ENCODE data around the gene INPP5E. TPM values are rescaled to one million over a fixed set of nuclear protein-coding genes. Genes with fewer than 3 reads are reported as not detected.

Gene INPP5E, protein sequence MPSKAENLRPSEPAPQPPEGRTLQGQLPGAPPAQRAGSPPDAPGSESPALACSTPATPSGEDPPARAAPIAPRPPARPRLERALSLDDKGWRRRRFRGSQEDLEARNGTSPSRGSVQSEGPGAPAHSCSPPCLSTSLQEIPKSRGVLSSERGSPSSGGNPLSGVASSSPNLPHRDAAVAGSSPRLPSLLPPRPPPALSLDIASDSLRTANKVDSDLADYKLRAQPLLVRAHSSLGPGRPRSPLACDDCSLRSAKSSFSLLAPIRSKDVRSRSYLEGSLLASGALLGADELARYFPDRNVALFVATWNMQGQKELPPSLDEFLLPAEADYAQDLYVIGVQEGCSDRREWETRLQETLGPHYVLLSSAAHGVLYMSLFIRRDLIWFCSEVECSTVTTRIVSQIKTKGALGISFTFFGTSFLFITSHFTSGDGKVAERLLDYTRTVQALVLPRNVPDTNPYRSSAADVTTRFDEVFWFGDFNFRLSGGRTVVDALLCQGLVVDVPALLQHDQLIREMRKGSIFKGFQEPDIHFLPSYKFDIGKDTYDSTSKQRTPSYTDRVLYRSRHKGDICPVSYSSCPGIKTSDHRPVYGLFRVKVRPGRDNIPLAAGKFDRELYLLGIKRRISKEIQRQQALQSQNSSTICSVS
- total RNA-seq = 11.4 TPM
- long read RNA-seq, full-length matches to known transcripts = 8 of 28 reads
- long read RNA-seq, partial matches to known transcripts = 15 of 28 reads
- long read RNA-seq, other reads (novel, unspliced or antisense) = 5 of 28 reads

DNA sequence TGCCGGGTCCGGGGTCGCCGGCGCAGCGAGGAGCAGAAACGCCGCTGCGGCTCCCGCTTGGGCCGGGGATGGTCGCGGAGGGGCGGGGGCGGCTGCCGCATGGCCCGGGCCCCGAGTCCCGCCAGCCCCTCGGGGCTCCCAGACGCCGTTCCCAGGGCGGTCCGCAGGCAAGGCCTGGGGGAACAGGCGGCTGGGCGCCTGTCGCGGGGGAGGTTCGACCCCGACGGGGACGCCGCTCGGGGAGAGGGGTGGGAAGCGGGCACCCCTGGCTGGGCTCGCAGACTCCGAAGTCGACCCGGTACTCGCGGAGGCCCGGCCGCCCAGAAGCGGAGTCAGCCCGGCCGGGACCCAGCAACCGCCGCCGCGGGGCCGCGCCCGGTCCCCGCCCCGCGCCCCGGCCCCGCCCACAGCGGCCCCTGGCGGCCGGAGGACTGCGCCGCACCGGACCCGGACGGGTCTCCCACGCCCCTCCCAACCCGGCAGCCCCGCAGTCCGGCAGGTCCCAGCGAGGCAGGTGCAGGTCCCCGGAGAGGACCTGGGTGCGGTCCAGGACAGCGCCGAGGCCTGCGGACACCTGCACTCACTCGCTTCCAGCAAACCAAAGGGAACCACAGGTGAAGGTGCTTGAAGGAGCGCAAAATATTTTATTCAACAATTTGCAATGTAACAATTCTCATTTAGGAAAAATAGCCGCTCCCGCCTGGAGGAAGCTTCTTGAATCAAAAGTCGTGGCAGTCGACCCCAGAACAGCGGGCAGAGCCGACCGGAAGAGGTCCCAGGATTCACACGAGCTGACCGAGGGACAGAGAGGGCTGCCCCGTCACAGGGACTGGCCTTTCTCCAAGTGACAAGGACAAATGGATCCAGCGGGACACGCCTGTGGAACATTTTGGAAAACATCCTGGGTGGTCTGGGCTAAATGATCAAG lies at the start of gene INPP5E:
INPP5E (minus strand) TSS at position 365 of the 928 bp plus-strand sequence. CDS start 426 bp downstream, outside the sequence.
- DNase-seq (ENCODE audit: low spot score) = no peak

DNA sequence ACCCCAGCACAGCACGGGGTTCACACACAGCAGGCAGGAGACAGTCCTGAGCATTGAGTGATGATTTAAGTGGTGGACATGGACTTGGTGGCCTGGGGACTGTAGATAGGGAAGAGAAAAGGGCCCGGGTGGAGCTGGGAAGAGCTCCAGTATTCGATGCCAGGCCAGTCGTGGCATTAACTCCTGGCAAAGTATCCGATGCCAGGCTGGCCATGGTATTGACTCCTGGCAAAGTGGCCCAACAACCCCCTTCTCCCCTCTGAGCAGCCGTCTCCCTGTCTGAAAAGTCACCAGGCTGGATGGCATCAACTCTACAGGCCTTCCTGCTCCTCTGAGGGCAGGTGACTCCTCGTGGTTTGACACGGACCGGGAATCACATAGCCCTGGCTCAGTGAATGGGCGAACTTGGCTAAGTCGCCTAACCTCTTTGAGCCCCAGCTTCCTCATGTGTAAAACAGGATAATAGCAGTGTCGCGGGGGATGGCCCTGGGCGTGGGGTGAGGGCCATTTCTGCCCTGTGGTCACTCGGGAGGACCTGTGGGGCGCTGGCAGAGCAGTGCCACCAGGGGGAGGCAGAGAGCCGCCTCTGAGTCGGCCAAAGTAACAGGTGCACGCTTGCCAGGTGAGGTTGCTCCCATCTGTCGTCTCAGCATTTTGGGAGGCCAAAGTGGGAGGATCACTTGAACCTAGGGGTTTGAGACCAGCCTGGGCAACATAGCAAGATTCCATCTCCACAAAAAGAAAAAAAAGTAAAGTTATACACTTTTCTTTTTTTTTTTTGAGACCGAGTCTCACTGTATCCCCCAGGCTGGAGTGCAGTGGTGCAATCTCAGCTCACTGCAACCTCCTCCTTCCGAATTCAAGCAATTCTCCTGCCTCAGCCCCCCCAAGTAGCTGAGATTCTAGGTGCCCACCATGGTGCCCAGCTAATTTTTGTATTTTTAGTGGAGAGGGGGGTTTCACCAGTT lies 48.9 kb upstream of the INPP5E start:
- no peak for DNase-seq (ENCODE audit: low spot score)

DNA sequence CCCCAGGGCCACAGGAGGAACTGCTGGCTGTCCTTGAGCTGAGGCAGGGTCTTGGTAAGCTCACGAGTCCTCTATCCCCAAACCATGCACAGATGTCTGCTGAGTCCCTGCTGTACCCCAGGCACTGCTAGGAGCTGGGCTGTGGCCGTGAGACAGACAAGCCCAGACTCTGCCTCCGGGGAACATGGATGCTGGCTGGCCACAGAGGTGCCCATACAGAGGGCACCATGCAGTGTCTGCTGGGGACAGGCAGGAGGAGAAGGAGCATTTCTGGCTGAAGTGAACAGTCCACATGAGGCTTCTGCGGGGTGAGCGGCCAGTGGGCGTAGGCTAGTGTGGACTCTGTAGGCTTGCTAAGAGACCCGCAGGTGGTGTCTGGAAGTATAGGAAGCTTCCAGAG lies 48.0 kb upstream of the INPP5E start:
- DNase-seq (ENCODE audit: low spot score) = no peak

DNA sequence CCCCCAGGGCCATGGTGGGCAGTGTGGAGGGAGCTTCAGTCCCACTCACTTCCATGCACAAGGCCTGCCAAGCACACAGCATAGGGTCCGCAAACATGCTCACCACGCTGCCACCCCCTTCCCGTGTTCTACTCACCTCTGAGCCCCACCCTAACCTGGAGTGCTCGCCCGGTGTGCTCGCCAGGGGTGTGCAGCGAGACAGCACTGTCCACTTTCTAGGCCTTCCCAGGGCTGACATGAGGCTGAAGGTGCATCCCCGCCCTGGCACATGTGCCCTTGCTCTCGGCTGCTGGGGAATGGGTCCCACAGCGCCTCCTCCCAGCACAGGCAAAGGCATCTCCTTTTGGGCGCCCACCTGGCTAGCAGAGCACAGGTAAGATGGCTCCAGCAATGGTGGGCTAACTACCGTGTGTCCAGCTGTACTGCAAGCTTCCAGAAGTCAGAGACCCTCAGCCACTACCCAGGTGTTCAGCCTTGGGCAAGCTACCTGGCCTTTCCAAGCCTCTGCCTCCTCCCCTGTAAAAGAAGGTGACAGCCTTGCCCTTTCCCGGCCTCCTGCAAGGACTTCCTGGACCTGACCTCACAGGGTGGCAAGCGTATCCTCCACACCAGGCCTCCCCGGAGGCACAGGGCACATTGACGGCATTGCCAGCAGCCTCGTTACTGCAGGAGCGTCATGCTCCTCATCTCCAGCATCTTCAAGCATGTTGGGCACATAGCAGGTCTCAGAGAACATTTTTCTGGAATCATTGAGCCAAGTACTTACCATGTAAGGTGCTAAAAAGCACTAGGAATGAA lies 47.4 kb upstream of the INPP5E start:
- no peak for DNase-seq (ENCODE audit: low spot score)

DNA sequence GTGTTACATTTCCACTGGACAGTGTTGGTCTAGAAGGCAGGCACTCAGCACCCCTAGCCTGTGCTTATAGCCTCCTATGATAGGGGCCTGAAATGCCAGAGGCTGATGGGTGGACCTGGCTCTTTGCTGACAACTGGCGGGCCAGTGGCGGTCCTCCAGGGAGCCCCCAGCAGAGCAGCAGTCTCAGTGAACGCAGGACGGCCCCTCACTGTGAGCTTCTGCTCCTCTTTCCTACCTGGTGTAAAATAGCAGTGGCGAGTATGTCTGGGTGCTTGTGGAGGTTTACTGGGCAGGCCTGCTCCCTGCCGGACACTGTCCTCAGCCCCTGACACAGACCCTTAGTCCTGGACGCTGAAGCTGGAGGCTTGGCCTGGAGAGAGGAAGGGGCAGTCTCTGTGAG lies 46.5 kb upstream of the INPP5E start:
- no peak for DNase-seq (ENCODE audit: low spot score)

DNA sequence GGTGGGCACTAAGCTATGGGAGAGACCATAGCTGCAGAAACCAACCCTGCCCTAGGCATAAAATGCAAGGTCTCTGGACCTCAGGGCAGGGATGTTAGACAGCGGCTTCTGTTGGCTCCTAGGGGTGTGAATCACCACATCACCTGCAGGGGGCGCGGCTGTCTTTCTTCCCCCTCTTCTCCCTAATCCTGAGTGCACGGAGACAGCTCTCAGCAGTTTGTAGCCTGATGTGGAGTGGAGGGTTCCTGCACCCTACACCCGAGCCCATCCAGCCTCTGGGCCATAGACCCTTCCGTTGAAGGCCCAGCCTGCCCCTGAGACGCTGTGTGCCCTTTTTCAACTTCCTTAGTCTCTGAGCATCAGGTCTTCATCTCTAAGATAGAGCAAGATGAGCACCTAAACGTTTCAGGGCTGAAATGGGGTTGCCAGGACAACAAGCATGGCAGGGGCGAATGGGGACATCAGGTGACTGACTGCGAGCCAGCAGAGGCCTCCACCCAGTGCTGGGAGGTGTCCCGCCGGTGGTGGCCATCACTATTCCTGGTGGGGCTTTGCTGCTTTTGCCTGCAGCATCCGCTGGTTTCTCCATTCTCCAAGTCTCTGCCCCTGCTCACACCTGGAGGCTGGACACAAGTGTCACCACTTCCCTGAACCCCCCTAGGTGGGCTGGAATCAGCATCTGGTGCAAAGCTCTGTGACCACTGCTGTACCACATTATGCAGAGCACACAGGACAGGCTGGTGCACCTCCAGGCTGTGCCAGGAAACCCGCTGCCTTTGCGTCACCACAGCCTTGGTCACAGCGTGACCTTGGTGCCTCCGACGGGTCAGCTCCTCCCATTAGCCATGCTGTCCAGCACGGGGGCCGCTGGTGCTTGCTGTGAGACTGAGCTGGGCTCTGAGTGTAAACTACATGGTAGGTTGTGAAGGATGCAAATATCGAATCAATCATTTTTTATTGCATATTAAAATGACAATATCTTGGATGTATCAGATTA lies 45.7 kb upstream of the INPP5E start:
- DNase-seq (ENCODE audit: low spot score) = no peak

DNA sequence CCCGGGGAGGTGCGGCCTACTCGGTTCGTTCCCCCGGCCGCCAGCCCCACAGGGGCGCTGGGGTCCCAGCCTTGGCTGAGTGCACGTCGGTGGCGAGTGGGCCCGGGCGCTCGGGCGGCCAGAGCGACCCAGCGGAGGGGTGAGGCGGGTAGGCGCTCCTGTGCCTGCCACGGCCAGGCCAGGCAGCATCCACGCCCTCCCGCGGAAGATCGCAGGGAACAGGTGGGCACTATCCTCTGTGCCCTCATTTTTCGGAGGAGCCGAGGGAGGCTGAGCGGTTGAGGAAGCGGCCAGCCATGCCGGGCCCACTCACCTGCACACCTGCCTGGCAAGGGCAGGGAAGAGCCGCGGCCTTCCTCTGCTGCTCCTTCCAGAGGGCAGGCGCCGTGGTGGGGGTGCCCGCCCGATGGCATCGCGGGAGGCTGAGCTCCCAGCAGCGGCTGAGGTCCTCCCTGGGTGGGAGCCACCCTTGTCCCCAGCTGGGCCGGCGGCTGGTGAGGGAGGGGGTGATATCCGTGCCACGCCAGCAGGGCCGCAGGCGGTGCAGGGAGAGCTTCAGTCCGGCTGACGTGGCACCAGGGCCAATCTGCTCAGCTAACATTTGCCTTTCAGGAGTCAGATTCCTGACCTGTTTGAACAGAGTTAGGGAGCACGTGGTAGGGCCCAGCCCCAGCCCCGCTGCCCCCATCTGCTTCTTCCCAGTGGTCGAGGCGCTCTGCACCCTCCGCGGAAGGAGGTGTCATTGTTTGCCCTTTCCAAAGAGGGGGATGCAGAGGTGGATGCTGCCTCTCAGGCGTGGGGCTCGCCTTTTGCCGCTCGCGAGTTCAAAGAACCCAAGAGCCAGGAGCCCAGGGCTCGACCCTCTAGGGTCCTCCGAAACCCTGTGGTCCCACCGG lies 44.8 kb upstream of the INPP5E start:
- DNase-seq (ENCODE audit: low spot score) = no peak

DNA sequence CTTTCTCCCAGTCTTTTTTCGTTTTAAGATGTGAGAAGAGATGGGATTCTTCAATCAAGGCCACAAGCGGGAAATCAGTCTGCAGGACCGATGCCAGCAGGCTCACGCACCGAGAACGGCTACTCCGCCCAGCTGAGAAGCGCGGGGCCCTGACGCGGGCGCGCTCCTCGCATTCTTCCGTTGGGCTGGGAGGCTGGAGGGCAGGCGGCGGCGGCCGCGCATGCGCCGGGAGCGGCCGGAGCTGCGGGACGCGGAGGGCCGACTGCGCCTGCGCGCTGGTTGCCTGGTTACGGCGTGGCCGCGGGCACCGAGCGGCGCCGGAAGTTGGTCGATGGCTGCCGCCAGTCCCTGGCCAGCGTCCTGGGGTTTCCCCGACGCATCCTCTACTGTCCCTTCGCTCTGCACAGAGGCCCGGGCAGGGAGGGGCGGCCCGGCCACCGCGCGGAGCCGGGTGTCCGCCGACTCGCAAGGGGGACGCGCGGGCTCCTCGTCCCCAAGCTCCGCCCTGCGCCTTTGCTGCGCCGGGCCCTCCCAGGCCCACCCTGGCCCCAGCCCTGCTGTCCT lies 44.0 kb upstream of the INPP5E start:
- DNase-seq (ENCODE audit: low spot score) = peak; percentile 99

DNA sequence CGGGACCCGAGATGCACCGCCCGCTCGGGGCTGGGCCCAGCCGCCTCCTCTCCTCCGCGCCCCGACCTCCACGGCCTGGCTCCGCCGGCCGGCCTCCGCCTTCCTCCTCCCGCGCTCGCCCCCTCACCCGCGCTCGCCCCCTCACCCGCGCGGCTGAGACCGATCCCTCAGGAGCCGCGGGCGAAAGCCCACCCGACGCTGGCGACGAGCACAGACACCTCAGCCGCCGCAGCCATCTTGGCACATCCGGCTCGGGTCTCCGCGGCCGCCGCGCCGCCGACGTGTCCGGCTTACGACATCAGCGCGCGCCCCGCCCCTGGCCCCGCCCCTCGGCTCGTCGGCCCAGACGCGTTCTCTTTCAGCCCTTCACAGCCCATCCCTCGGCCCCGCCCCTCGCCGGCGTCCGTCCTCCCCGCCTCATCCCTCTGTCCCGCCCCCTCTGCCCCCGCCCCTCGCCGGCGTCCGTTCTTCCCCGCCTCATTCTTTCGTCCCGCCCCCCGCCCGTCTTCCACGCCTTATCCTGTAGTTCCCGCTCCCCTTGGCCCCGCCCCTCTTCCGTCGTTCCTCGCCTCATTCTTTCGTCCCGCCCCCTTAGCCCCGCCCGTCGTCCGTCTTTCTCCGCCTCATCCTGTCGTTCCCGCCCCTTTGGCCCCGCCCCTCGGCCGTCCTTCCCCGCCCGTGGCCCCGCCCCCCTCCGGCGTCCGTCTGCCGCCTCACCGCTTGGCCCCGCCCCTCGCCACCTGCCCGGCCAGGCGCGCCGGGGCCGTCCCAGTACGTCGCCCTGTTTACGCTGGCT lies 43.3 kb upstream of the INPP5E start, which contains the start of gene SEC16A:
SEC16A (minus strand) TSS at position 248 of the 796 bp plus-strand sequence. CDS start 5,425 bp downstream, outside the sequence.
- peak; percentile 100 for DNase-seq (ENCODE audit: low spot score)

DNA sequence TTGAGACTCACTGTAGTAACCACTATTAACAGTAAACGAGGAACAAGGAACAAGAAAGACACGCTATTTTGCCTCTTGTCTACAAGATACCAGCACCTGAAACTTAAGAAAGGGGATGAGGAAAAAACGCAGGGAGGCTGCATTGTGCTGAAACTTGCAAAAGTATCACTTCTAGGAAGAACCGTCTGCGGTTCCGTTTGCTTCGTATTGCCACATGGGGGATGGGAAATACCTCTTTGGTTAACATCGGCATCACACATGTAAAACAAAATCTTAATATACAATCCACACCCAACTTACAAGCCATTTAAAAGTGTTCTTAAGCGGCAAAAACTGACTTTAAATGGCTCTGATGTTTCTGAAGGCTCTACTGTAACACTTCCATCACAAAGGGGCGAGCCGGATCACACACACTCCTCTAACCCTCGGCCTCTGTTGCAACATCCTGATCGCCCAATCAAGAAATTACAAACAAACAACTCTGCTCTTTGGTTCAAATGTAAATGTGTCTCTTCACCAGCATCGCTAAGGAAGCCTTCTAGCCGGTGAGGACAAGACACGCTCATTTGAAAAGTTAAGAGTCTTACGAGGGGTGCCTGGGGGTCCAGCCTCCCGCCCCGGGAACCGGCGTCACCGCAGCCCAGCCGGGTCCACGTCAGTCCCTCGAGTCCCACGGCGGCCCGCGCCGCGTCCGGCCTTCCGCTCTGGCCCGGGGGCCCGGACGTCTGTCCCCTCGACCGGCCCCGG lies 42.6 kb upstream of the INPP5E start:
- DNase-seq (ENCODE audit: low spot score) = no peak

DNA sequence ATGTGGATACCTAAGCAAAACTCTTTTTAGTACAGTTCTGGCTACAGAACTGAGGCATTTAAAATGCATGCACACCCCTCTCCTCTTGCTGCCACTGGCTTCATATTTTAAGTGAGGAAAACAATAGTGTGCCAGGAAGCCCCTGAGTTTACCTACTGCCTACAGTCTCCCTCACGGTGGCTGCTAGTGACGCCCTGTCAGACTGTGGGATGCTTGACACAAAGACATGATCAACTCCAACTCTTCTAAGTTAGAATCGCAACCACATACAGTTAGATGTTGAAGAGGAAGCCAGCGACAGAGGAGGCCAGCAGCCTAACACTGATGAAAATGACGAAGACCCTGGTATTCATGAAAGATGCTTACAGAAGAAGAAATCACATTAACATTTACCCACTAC lies 41.9 kb upstream of the INPP5E start:
- DNase-seq (ENCODE audit: low spot score) = no peak

DNA sequence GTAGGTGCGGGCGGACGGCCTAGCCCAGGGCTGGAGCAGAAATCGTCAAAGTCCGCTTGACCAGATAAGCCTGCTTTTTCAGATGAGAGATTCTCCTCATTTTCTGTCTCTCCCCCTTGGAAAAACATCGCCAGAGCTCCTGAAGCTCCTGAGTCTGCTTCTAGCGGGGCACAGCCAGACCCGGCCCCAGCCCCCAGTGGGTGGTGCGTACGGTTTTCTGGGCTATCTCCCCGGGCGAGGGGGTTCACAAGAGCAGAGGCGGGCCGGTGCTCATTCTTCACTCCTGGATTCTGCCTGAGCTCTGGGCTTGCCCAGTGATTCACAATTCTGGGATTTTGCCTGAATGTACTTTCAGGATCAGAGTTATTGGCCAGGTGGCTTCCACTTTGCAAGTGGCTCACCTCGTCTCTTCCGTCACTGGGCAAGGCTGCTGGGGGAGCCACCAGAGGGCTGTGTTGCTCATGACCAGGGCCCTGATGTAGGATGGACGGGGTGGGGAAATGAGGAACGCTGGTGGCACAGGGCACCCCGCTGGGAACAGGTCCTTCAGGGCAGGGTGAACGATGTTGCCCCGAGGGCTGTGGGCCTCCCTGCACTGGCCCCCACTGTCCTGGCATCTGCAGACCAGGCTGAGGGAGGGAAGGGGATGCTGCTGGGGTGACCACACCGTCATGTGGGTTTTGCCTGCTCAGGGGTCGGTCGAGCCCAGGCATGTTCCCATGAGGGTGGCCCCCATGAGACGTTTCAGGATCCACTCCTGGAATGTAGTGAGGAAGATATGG lies 36.9 kb upstream of the INPP5E start:
- DNase-seq (ENCODE audit: low spot score) = no peak

DNA sequence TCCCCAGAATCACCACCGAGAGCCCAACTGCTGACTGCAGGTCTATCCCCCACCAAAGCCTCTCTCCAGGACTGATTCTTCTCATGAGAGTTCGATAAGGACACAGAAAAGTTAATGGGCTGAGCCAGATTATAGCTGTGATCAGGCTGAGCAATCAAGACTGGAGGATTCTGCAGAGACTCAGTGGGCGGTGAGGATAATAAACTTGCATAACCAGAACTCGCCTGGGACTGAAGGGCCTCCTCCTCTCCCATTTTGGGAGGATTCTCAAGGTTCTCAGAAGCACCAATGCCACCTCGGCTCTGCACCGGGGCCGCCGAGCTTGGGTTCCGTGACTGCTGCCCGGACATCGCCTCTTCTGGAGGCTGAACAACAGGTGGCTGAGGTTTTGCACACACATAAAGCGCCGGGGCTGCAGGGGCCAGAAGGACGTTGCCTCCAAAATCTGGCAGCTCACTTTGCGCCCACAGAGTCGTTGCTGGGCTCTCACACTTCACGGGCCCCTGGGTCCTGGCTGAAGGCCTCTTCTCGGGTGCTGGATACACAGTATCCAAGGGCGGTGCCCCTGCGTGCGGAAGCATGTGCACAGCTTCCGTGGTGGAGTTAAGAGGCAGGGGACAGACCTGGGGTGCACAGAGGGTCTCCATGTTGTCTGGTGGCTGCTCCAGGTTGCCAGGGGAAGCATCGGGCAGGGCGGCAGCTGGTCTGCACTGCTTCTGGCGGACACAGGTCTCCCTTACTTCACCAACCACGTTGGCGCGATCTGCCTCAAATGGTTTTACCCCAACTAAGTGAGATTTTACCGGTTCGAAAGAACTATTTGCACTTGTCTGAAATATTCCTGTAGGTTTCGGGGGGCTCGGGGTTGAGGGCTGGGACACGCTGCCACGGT lies 35.6 kb upstream of the INPP5E start:
- DNase-seq (ENCODE audit: low spot score) = no peak
